Choroid plexus epithelial cell (primary cell): Measurements from ENCODE around the gene CD3G.
A peak's percentile ranks its signal among the peaks of the same experiment; 100 is the strongest.

Experiments used
- DNase-seq: peaks from one replicate; pipeline ENCODE4 v3.0.0-alpha.2; 2010; ENCODE audit warnings: low read depth
- H3K4me3 ChIP-seq: 2 replicates; pipeline ENCODE4 v1.5.1; 2011; ENCODE audit warnings: low read depth, mild to moderate bottlenecking, control low read depth, low read length, moderate library complexity
- CTCF ChIP-seq: conservative IDR thresholded peaks from 2 replicates; pipeline ENCODE4 v1.5.1; 2011; ENCODE audit warnings: low read depth, mild to moderate bottlenecking, control low read depth, inconsistent platforms, low read length, moderate library complexity

CD3G gene

GRCh38 chr11:118349475-118349874, 5.3 kb downstream of the CD3G start:
- no peak for DNase-seq
- no peak for TF ChIP-seq CTCF

GRCh38 chr11:118353084-118353710, 9.1 kb downstream of the CD3G start:
- no peak overlapping the region for H3K4me3 ChIP-seq
- DNase-seq: peak; percentile 40
- TF ChIP-seq CTCF: peak; percentile 58

More at GRCh38 chr11:118349475-118349874, 5.3 kb downstream of the CD3G start:
- H3K4me3 ChIP-seq: no peak overlapping the region

DNA sequence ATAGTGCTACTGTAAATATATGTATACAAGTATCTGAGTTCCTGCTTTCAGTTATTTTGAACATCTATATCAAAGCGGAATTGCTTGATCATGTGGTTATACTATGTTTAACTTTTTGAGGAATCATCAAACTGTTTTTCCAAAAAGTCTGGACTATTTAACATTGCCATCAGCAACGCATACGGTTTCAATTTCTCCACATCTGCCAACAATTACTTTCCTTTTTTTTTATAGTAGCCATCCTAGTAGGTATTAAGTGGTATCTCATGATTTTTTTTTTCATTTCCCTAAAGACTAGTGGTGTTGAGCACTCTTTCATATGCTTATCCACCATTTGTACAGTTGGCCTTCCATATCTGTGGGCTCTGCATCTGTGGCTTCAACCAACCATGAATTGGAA, 13.9 kb downstream of the CD3G start:
- no peak for TF ChIP-seq CTCF
- H3K4me3 ChIP-seq: no peak overlapping the region
- no peak for DNase-seq

GRCh38 chr11:118359295-118359958, 15.3 kb downstream of the CD3G start, which contains the start of gene UBE4A:
UBE4A (plus strand) TSS chr11:118359600; CDS start chr11:118365081, 5,481 bp downstream.
- H3K4me3 ChIP-seq: peak within 1 kb of the TSS; percentile 93
- peak; percentile 94 for DNase-seq
- no peak for TF ChIP-seq CTCF

- DNase-seq: no peak
- H3K4me3 ChIP-seq: no peak overlapping the region
- no peak for TF ChIP-seq CTCF
Observed at GRCh38 chr11:118364956-118365615, 20.9 kb downstream of the CD3G start.

GRCh38 chr11:118366287-118366686, 22.1 kb downstream of the CD3G start:
- no peak for DNase-seq
- no peak for TF ChIP-seq CTCF
- H3K4me3 ChIP-seq: no peak overlapping the region
